Stimulated activated CD8-positive, alpha-beta memory T cell treated with anti-CD3 and anti-CD28 coated beads, Interleukin-4, amount 100 ng/mL, for 4 hours (primary cell): ENCODE measurements around the gene TRMT112.
"Not testable (repeated sequence)": the region's sequence is repeated elsewhere in the genome, so short reads cannot be mapped to it uniquely, and the experiment has no call there.

ENCODE experiments used
- DNase-seq, 2 donors: peaks; one replicate each; pipeline ENCODE4 v3.0.0-alpha.2; 2020; ENCODE audit warnings: low read depth in 2 of 2, low spot score in 1 of 2

The TRMT112 gene

GRCh38 chr11:64331569-64332371 is 14.4 kb upstream of the TRMT112 start:
- peak; percentile 32 to 63 for DNase-seq

- no peak for DNase-seq
Measured at GRCh38 chr11:64330888-64331287, 13.5 kb upstream of the TRMT112 start.

GRCh38 chr11:64327993-64328392 is 10.6 kb upstream of the TRMT112 start:
- DNase-seq = no peak

- DNase-seq = no peak
Measured at GRCh38 chr11:64327375-64327774, 10.0 kb upstream of the TRMT112 start.

GRCh38 chr11:64324692-64325469 is 7.5 kb upstream of the TRMT112 start:
- DNase-seq = no peak

GRCh38 chr11:64323984-64324383 is 6.6 kb upstream of the TRMT112 start:
- not testable (repeated sequence) for DNase-seq

GRCh38 chr11:64323373-64323772 is 6.0 kb upstream of the TRMT112 start:
- no peak for DNase-seq

- no peak for DNase-seq
Measured at GRCh38 chr11:64322925-64323260, 5.5 kb upstream of the TRMT112 start.

GRCh38 chr11:64321533-64321932 is 4.2 kb upstream of the TRMT112 start:
- no peak for DNase-seq

GRCh38 chr11:64321026-64321425 is 3.7 kb upstream of the TRMT112 start:
- no peak for DNase-seq

- DNase-seq = no peak
Measured at GRCh38 chr11:64320556-64320955, 3.2 kb upstream of the TRMT112 start.

- DNase-seq = no peak
Measured at GRCh38 chr11:64318766-64319761, 1.7 kb upstream of the TRMT112 start.

- peak; percentile 77 to 91 for DNase-seq
Measured at GRCh38 chr11:64317961-64318765, 804 bp upstream of the TRMT112 start, which contains the start of gene PRDX5. Gene PRDX5, plus strand, starts transcription at chr11:64318121. Its CDS starts 95 bp downstream, at chr11:64318216.

GRCh38 chr11:64316672-64317324 is 561 bp downstream of the TRMT112 start:
- DNase-seq = no peak

- not testable (repeated sequence) for DNase-seq
Measured at GRCh38 chr11:64315667-64316526, 1.5 kb downstream of the TRMT112 start.

- DNase-seq = no peak
Measured at GRCh38 chr11:64314805-64315561, 2.4 kb downstream of the TRMT112 start.

GRCh38 chr11:64314146-64314804 is 3.1 kb downstream of the TRMT112 start:
- no peak for DNase-seq
